HepG2 (cell line): ENCODE results near the gene CAMK2G. TPM values are rescaled to one million over a fixed set of nuclear protein-coding genes. Genes with fewer than 3 reads are reported as not detected.

Source experiments
- AGO2 ChIP-seq: fragments of 200-400 bp; formaldehyde crosslinking; optimal IDR thresholded peaks from 2 replicates; pipeline ENCODE3; 2017; ENCODE audit warnings: mild to moderate bottlenecking, low read depth, low read length, moderate library complexity
- BRD4 ChIP-seq: sonication (generic); formaldehyde crosslinking; IDR thresholded peaks from 2 replicates; pipeline ENCODE4 v1.4.0; 2020; ENCODE audit warnings: missing genetic modification reagents
- CEBPG ChIP-seq: IDR thresholded peaks from 2 replicates; pipeline ENCODE4 v1.6.1; 2016
- CERS6 ChIP-seq: sonication (generic); formaldehyde crosslinking; IDR thresholded peaks from 2 replicates; pipeline ENCODE4 v1.5.0; 2020; ENCODE audit warnings: missing genetic modification reagents
- CREB3 ChIP-seq: sonication (generic); formaldehyde crosslinking; IDR thresholded peaks from 2 replicates; pipeline ENCODE4 v1.5.0; 2020; ENCODE audit warnings: missing genetic modification reagents
- FOXA3 ChIP-seq: IDR thresholded peaks from 2 replicates; pipeline ENCODE4 v1.6.1; 2016; ENCODE audit warnings: missing genetic modification reagents, missing compliant biosample characterization
- HOMEZ ChIP-seq: IDR thresholded peaks from 2 replicates; pipeline ENCODE4 v1.6.1; 2016; ENCODE audit warnings: low read depth
- JARID2 ChIP-seq: sonication (generic); formaldehyde crosslinking; IDR thresholded peaks from 2 replicates; pipeline ENCODE4 v1.8.1; 2023; ENCODE audit warnings: missing genetic modification reagents, inconsistent platforms; ENCODE audit not compliant: insufficient replicate concordance
- KLF11 ChIP-seq: IDR thresholded peaks from 2 replicates; pipeline ENCODE4 v1.6.1; 2016; ENCODE audit warnings: missing compliant biosample characterization
- KLF9 ChIP-seq: IDR thresholded peaks from 2 replicates; pipeline ENCODE4 v1.6.1; 2016; ENCODE audit warnings: low read depth
- MXD4 ChIP-seq: IDR thresholded peaks from 2 replicates; pipeline ENCODE4 v1.6.1; 2016; ENCODE audit warnings: mild to moderate bottlenecking, missing biosample characterization, missing genetic modification reagents
- TFAP4 ChIP-seq: sonication (generic); IDR thresholded peaks from 2 replicates; pipeline ENCODE4 v1.6.1; 2016; ENCODE audit warnings: low read depth, borderline replicate concordance
- TGIF2 ChIP-seq: IDR thresholded peaks from 2 replicates; pipeline ENCODE4 v1.6.1; 2016; ENCODE audit warnings: control low read depth, missing compliant biosample characterization
- ZHX1 ChIP-seq: sonication (generic); formaldehyde crosslinking; IDR thresholded peaks from 2 replicates; pipeline ENCODE4 v1.8.1; 2022; ENCODE audit warnings: low read depth, mild to moderate bottlenecking, missing genetic modification reagents
- ZNF235 ChIP-seq: sonication (generic); formaldehyde crosslinking; IDR thresholded peaks from 2 replicates; pipeline ENCODE4 v1.8.1; 2023; ENCODE audit warnings: mild to moderate bottlenecking, missing genetic modification reagents, borderline replicate concordance
- ZNF253 ChIP-seq: sonication (generic); formaldehyde crosslinking; IDR thresholded peaks from 2 replicates; pipeline ENCODE4 v1.8.0; 2022; ENCODE audit warnings: mild to moderate bottlenecking, missing genetic modification reagents, borderline replicate concordance
- ZNF326 ChIP-seq: sonication (generic); formaldehyde crosslinking; IDR thresholded peaks from 2 replicates; pipeline ENCODE4 v1.4.0; 2020; ENCODE audit warnings: missing genetic modification reagents, borderline replicate concordance
- ZNF639 ChIP-seq: conservative IDR thresholded peaks from 2 replicates; pipeline ENCODE4 v1.6.1; 2018; ENCODE audit warnings: missing genetic modification reagents
- ZNF720 ChIP-seq: sonication (generic); formaldehyde crosslinking; IDR thresholded peaks from 2 replicates; pipeline ENCODE4 v1.4.0; 2020; ENCODE audit warnings: missing genetic modification reagents
- ZNF777 ChIP-seq: sonication (generic); formaldehyde crosslinking; IDR thresholded peaks from 2 replicates; pipeline ENCODE4 v1.4.0; 2020; ENCODE audit warnings: missing genetic modification reagents
- ZNF790 ChIP-seq: sonication (generic); formaldehyde crosslinking; IDR thresholded peaks from 2 replicates; pipeline ENCODE4 v1.8.0; 2022; ENCODE audit warnings: missing genetic modification reagents, mild to moderate bottlenecking, borderline replicate concordance
- polyA plus RNA-seq, 8 experiments: library from polyadenylated mRNA; depleted of rRNA in 3 of 8; stranded (reverse) in 7 of 8; unstranded in 1 of 8; fragments of >200 nt; fragmentation: Illumina TruSeq in 4 of 8; extraction: Trizol in 4 of 8; gene quantifications; 2 replicates each; pipeline versions ENCODE4 v1.2.1 to v1.2.3, GENCODE V29; 2011 to 2016; ENCODE audit warnings: low read depth in 4 of 8, missing spikeins in 1 of 8, mixed read lengths in 1 of 8; ENCODE audit not compliant: insufficient read depth in 1 of 8
- total RNA-seq, 5 experiments: library from RNA; depleted of rRNA; stranded (reverse); fragments of >200 nt; fragmentation: Illumina TruSeq; extraction: Trizol; gene quantifications; 2 replicates each; pipeline ENCODE4 v1.2.3, GENCODE V29; 2016; ENCODE audit warnings: low read depth in 1 of 5

CAMK2G gene
- total and polyA plus RNA-seq, 2 of the 13 experiments (the other 11 are each of a cell fraction or from before 2014, with no cell fraction given): 15.9 to 18.8 TPM

- TF ChIP-seq CREB3 (no peak), TGIF2 (CRISPR knock-in tag) (0 out of 2 replicates have a peak, but pooled peaks have one; percentile 54), ZNF720 (no peak), ZNF253 (CRISPR knock-in tag) (no peak), CEBPG (CRISPR knock-in tag) (peak; percentile 68), KLF9 (CRISPR knock-in tag) (0 out of 2 replicates have a peak, but pooled peaks have one; percentile 80), TFAP4 (peak; percentile 57; the same call in 1 of the 2 replicates), CERS6 (no peak), AGO2 (peak; percentile 50), ZNF777 (peak; percentile 50; the same call in 1 of the 2 replicates), ZNF790 (CRISPR knock-in tag) (no peak), ZHX1 (CRISPR knock-in tag) (0 out of 2 replicates have a peak, but pooled peaks have one; percentile 45), FOXA3 (peak; percentile 59), HOMEZ (CRISPR knock-in tag) (peak; percentile 54; the same call in 1 of the 2 replicates), MXD4 (CRISPR knock-in tag) (peak; percentile 59), ZNF639 (peak; percentile 28; the same call in 1 of the 2 replicates), ZNF326 (CRISPR knock-in tag) (no peak), ZNF235 (CRISPR knock-in tag) (no peak), JARID2 (CRISPR knock-in tag) (no peak), KLF11 (peak; percentile 90; the same call in 1 of the 2 replicates), BRD4 (CRISPR knock-in tag) (peak; percentile 53; the same call in 1 of the 2 replicates)
Measured at GRCh38 chr10:73781879-73782748, 92.2 kb downstream of the CAMK2G start, which contains the start of gene CHCHD1 (continued).
